Peyer's patch (tissue), 4 donors: ENCODE data around the gene NGEF.

Experiments used
- POLR2A ChIP-seq, 2 donors: fragments of 450-650 bp; IDR thresholded peaks; one replicate each; pipeline ENCODE4 v1.5.1; 2017; ENCODE audit warnings: antibody characterized with exemption in 2 of 2, mild to moderate bottlenecking in 2 of 2, moderate library complexity in 2 of 2
- TF ChIP-seq, protein P1 (sequence below), 6 experiments: fragments of 450-650 bp in 4 of 6; fragments of 200-600 bp in 2 of 6; sonication (generic) in 1 of 6; IDR thresholded peaks; one replicate each; pipeline ENCODE4 v1.5.1; 2017 to 2019; ENCODE audit warnings: antibody characterized with exemption in 6 of 6, mild to moderate bottlenecking in 3 of 6, moderate library complexity in 1 of 6

GRCh38 chr2:232882085-232882484 is 131.0 kb downstream of the NGEF start:
- TF ChIP-seq, protein P1, sequence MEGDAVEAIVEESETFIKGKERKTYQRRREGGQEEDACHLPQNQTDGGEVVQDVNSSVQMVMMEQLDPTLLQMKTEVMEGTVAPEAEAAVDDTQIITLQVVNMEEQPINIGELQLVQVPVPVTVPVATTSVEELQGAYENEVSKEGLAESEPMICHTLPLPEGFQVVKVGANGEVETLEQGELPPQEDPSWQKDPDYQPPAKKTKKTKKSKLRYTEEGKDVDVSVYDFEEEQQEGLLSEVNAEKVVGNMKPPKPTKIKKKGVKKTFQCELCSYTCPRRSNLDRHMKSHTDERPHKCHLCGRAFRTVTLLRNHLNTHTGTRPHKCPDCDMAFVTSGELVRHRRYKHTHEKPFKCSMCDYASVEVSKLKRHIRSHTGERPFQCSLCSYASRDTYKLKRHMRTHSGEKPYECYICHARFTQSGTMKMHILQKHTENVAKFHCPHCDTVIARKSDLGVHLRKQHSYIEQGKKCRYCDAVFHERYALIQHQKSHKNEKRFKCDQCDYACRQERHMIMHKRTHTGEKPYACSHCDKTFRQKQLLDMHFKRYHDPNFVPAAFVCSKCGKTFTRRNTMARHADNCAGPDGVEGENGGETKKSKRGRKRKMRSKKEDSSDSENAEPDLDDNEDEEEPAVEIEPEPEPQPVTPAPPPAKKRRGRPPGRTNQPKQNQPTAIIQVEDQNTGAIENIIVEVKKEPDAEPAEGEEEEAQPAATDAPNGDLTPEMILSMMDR (IDR thresholded peaks at IDR 0.05), result no peak
- no peak for TF ChIP-seq POLR2A (IDR thresholded peaks at IDR 0.05)
